Muscle of arm (tissue), 12 donors: Measurements from ENCODE around the gene DMWD. TPM values are rescaled to one million over a fixed set of nuclear protein-coding genes. Genes with fewer than 3 reads are reported as not detected.
"Not testable (repeated sequence)": the region's sequence is repeated elsewhere in the genome, so short reads cannot be mapped to it uniquely, and the experiment has no call there.

ENCODE experiments used
- DNase-seq: peaks from one replicate; pipeline ENCODE4 v3.0.0-alpha.2; 2013
- polyA plus RNA-seq, 12 donors: library from polyadenylated mRNA; unstranded; fragments of 120-200 nt; gene quantifications; one replicate each; pipeline ENCODE4 v1.2.1, GENCODE V29; 2013; ENCODE audit not compliant: insufficient read length in 12 of 12

Gene DMWD
- polyA plus RNA-seq, 12 donors: 28.6 to 389 (median 43.8) TPM

GRCh38 chr19:45758921-45759320 is 33.7 kb downstream of the DMWD start:
- DNase-seq: no peak

GRCh38 chr19:45757695-45758094 is 35.0 kb downstream of the DMWD start:
- no peak for DNase-seq

- no peak for DNase-seq
Measured at GRCh38 chr19:45754323-45754722, 38.3 kb downstream of the DMWD start.

- no peak for DNase-seq
Measured at GRCh38 chr19:45753548-45753947, 39.1 kb downstream of the DMWD start.

- DNase-seq: no peak
Measured at GRCh38 chr19:45752639-45753038, 40.0 kb downstream of the DMWD start.

GRCh38 chr19:45751483-45751882 is 41.2 kb downstream of the DMWD start:
- DNase-seq: not testable (repeated sequence)

- no peak for DNase-seq
Measured at GRCh38 chr19:45747513-45747912, 45.1 kb downstream of the DMWD start.

- DNase-seq: no peak
Measured at GRCh38 chr19:45746866-45747265, 45.8 kb downstream of the DMWD start.

- no peak for DNase-seq
Measured at GRCh38 chr19:45745606-45746005, 47.0 kb downstream of the DMWD start.

GRCh38 chr19:45742969-45743368 is 49.7 kb downstream of the DMWD start:
- no peak for DNase-seq

GRCh38 chr19:45739498-45740439 is 52.9 kb downstream of the DMWD start:
- no peak for DNase-seq

GRCh38 chr19:45733160-45733810 is 59.4 kb downstream of the DMWD start, which contains the start of gene MEIOSIN:
Gene MEIOSIN, plus strand, starts transcription at chr19:45733439. Its CDS starts 1,938 bp downstream, at chr19:45735377.
- no peak for DNase-seq

Other genes with a start within 250 kb of the DMWD start
- 1 to 10 TPM in 11 of 12 donors, not detected in 1; 6.0 to 9.8 (median 7.1) TPM for gene OPA3, start 208.0 kb downstream of the DMWD start, polyA plus RNA-seq
- 1 to 10 TPM in 11 of 12 donors, not detected in 1; 2.3 to 8.4 (median 2.8) TPM for gene GPR4, start 190.6 kb downstream of the DMWD start, polyA plus RNA-seq
- 10 to 100 TPM in 5 of 12 donors, 1 to 10 TPM in 5, not detected in 2; 6.0 to 24.8 (median 9.9) TPM for gene EML2, start 153.4 kb downstream of the DMWD start, polyA plus RNA-seq
- 1 to 10 TPM in 2 of 12 donors, under 1 TPM in 6, not detected in 4; 0.17 to 1.4 (median 0.42) TPM for gene GIPR, start 124.6 kb downstream of the DMWD start, polyA plus RNA-seq
- gene SNRPD2, start 100.9 kb downstream of the DMWD start, polyA plus RNA-seq: 100 to 1,000 TPM in 11 of 12 donors, not detected in 1; 157 to 300 (median 239) TPM
- 1 to 10 TPM in 10 of 12 donors, not detected in 2; 2.6 to 5.9 (median 4.0) TPM for gene QPCTL, start 100.2 kb downstream of the DMWD start, polyA plus RNA-seq
- 10 to 100 TPM in 8 of 12 donors, 1 to 10 TPM in 3, not detected in 1; 8.3 to 31.5 (median 13.2) TPM for gene FBXO46, start 61.9 kb downstream of the DMWD start, polyA plus RNA-seq
- gene MEIOSIN, start 59.4 kb downstream of the DMWD start, polyA plus RNA-seq: not detected
- gene SIX5, start 23.6 kb downstream of the DMWD start, polyA plus RNA-seq: 10 to 100 TPM in 11 of 12 donors, not detected in 1; 10.5 to 46.5 (median 15.5) TPM
- 100 to 1,000 TPM in 11 of 12 donors, not detected in 1; 161 to 353 (median 263) TPM for gene DMPK, start 10.4 kb downstream of the DMWD start, polyA plus RNA-seq
- gene RSPH6A, start 22.5 kb upstream of the DMWD start, polyA plus RNA-seq: not detected
- gene SYMPK, start 70.3 kb upstream of the DMWD start, polyA plus RNA-seq: 10 to 100 TPM in 11 of 12 donors, not detected in 1; 28.4 to 63.7 (median 36.7) TPM
- not detected for gene FOXA3, start 71.5 kb upstream of the DMWD start, polyA plus RNA-seq
- gene IRF2BP1, start 93.3 kb upstream of the DMWD start, polyA plus RNA-seq: 10 to 100 TPM in 10 of 12 donors, 1 to 10 TPM in 1, not detected in 1; 8.9 to 27.3 (median 12.8) TPM
- 1 to 10 TPM in 11 of 12 donors, not detected in 1; 2.2 to 7.6 (median 3.7) TPM for gene MYPOP, start 109.8 kb upstream of the DMWD start, polyA plus RNA-seq
- gene NANOS2, start 121.9 kb upstream of the DMWD start, polyA plus RNA-seq: not detected
- 1 to 10 TPM in 11 of 12 donors, not detected in 1; 2.8 to 4.8 (median 3.7) TPM for gene NOVA2, start 181.0 kb upstream of the DMWD start, polyA plus RNA-seq
- gene CCDC61, start 202.6 kb upstream of the DMWD start, polyA plus RNA-seq: 10 to 100 TPM in 1 of 12 donors, 1 to 10 TPM in 10, not detected in 1; 4.5 to 12.3 (median 5.6) TPM
- 1 to 10 TPM in 1 of 12 donors, under 1 TPM in 6, not detected in 5; 0.28 to 4.1 (median 0.62) TPM for gene PGLYRP1, start 230.2 kb upstream of the DMWD start, polyA plus RNA-seq
- 1 to 10 TPM in 10 of 12 donors, not detected in 2; 1.4 to 8.9 (median 5.1) TPM for gene IGFL4, start 248.2 kb upstream of the DMWD start, polyA plus RNA-seq